CD8-positive, alpha-beta memory T cell (primary cell): ENCODE data around the gene CLRN3. TPM values are rescaled to one million over a fixed set of nuclear protein-coding genes. Genes with fewer than 3 reads are reported as not detected.

Source experiments
- CTCF ChIA-PET: fragments of 350-600 bp; sonication (Branson Sonifier 250); formaldehyde crosslinking; loops from one replicate; lab custom pipeline; 2021; ENCODE audit warnings: antibody characterized with exemption; lab: Charles Lee
- POLR2A ChIA-PET: fragments of 350-600 bp; sonication (Branson Sonifier 250); formaldehyde crosslinking; loops from one replicate; lab custom pipeline; 2021; ENCODE audit warnings: antibody characterized with exemption; lab: Charles Lee
- DNase-seq, 5 donors: peaks; one replicate each; pipeline versions ENCODE4 v3.0.0 to v3.0.0-alpha.2; 2020 to 2022; ENCODE audit warnings: mixed read lengths in 1 of 5
- H3K27ac ChIP-seq: one replicate; pipeline ENCODE4 v1.7.0; 2013; ENCODE audit warnings: low read depth, mild to moderate bottlenecking, low read length, moderate library complexity
- H3K27me3 ChIP-seq: 2 replicates; pipeline ENCODE4 v1.7.0; 2013; ENCODE audit warnings: low read length, mild to moderate bottlenecking; ENCODE audit not compliant: insufficient read depth, poor library complexity, severe bottlenecking
- H3K36me3 ChIP-seq: 2 replicates; pipeline ENCODE4 v1.7.0; 2013; ENCODE audit warnings: mild to moderate bottlenecking, low read length, moderate library complexity; ENCODE audit not compliant: insufficient read depth
- H3K4me1 ChIP-seq: 2 replicates; pipeline ENCODE4 v1.7.0; 2013; ENCODE audit warnings: mild to moderate bottlenecking, low read length, moderate library complexity; ENCODE audit not compliant: insufficient read depth
- H3K4me3 ChIP-seq: 2 replicates; pipeline ENCODE4 v1.7.0; 2013; ENCODE audit warnings: mild to moderate bottlenecking, low read length
- H3K9me3 ChIP-seq: 2 replicates; pipeline ENCODE4 v1.7.0; 2013; ENCODE audit warnings: mild to moderate bottlenecking, low read length
- H3K27ac Mint-ChIP-seq, 8 donors: one replicate each; pipeline ENCODE4 v1.8.0; 2020 to 2021; ENCODE audit warnings: mixed read lengths in 8 of 8, mild to moderate bottlenecking in 6 of 8, inconsistent platforms in 3 of 8, moderate library complexity in 3 of 8
- H3K27me3 Mint-ChIP-seq, 2 donors: one replicate each; pipeline ENCODE4 v1.8.0; 2020 to 2021; ENCODE audit warnings: mixed read lengths in 2 of 2, mild to moderate bottlenecking in 1 of 2, moderate library complexity in 1 of 2
- H3K36me3 Mint-ChIP-seq, 3 donors: one replicate each; pipeline ENCODE4 v1.8.0; 2020 to 2021; ENCODE audit warnings: mixed read lengths in 3 of 3, inconsistent platforms in 1 of 3, mild to moderate bottlenecking in 1 of 3
- H3K4me1 Mint-ChIP-seq, 3 donors: one replicate each; pipeline ENCODE4 v1.8.0; 2020 to 2021; ENCODE audit warnings: mixed read lengths in 3 of 3, inconsistent platforms in 1 of 3, mild to moderate bottlenecking in 1 of 3
- H3K4me3 Mint-ChIP-seq, 7 donors: one replicate each; pipeline ENCODE4 v1.8.0; 2020 to 2021; ENCODE audit warnings: mixed read lengths in 7 of 7, mild to moderate bottlenecking in 6 of 7, moderate library complexity in 4 of 7, inconsistent platforms in 2 of 7
- H3K9me3 Mint-ChIP-seq, 5 donors: one replicate each; pipeline ENCODE4 v1.8.0; 2020 to 2022; ENCODE audit warnings: mixed read lengths in 5 of 5, mild to moderate bottlenecking in 3 of 5, moderate library complexity in 2 of 5, inconsistent platforms in 1 of 5
- polyA plus RNA-seq: library from polyadenylated mRNA; unstranded; fragments of 300-500 nt; fragmentation: Illumina TruSeq; gene quantifications from one replicate; pipeline ENCODE4 v1.2.3, GENCODE V29; 2021
- total RNA-seq, 2 experiments: library from RNA; stranded (reverse); gene quantifications; one replicate each; pipeline ENCODE4 v1.2.3, GENCODE V29; 2021

The CLRN3 gene
- not detected for total RNA-seq
- not detected for polyA plus RNA-seq

DNA sequence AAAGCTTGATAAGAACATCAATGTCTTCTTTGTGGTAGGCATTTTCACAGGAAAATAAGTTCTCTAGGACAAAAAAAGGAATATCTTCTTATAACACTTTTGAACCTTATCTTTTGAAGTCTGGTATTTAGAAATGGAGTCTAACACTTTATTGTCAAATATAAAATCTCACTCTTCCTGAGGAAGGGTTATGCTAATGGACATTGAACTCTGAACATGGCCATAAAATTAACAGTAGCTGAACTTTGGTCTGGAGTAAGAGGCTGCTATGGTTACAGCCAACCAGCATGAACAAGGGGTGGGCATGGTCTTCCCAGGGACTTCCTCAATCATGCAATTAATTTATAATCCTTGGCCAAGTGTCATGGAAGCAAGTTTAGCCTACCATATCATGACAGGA lies at the start of gene CLRN3:
TSS of gene CLRN3 (minus strand) at position 199 of the 400 bp plus-strand sequence. CDS start at position 42, 157 bp downstream.
- no peak within 1 kb of the TSS for H3K27ac Mint-ChIP-seq
- no peaks in the 10 kb centered on the region for H3K9me3 Mint-ChIP-seq
- no peaks in the 10 kb centered on the region for H3K36me3 Mint-ChIP-seq
- H3K4me1 Mint-ChIP-seq, result no peaks in the 10 kb centered on the region
- H3K27me3 Mint-ChIP-seq, result peaks cover 6 to 16% of the 10 kb centered on the region in 2 donors
- Histone ChIP-seq H3K36me3 (no peaks in the 10 kb centered on the region), H3K9me3 (no peaks in the 10 kb centered on the region), H3K4me3 (no peak within 1 kb of the TSS), H3K27me3 (no peaks in the 10 kb centered on the region), H3K4me1 (no peaks in the 10 kb centered on the region), H3K27ac (no peak within 1 kb of the TSS)
- CTCF ChIA-PET, result no interaction called here
- no peak for DNase-seq
- POLR2A ChIA-PET, result no interaction called here
- H3K4me3 Mint-ChIP-seq, result no peak within 1 kb of the TSS

- Mint-ChIP-seq H3K9me3 (no peaks in the 10 kb centered on the region), H3K36me3 (no peaks in the 10 kb centered on the region), H3K27ac (no peak overlapping the region), H3K4me1 (peaks cover 4 to 10% (median 8%) of the 10 kb centered on the region in 3 donors), H3K27me3 (peaks cover 8 to 59% of the 10 kb centered on the region in 2 donors), H3K4me3 (no peak overlapping the region)
- Histone ChIP-seq H3K9me3 (no peaks in the 10 kb centered on the region), H3K4me3 (no peak overlapping the region), H3K27me3 (no peaks in the 10 kb centered on the region), H3K27ac (no peak overlapping the region), H3K4me1 (peaks cover 5% of the 10 kb centered on the region), H3K36me3 (no peaks in the 10 kb centered on the region)
- POLR2A ChIA-PET, result no interaction called here
- DNase-seq, result no peak
- CTCF ChIA-PET, result no interaction called here
These were observed 48.3 kb upstream of the CLRN3 start for GRCh38 chr10:127940866-127941640.

DNA sequence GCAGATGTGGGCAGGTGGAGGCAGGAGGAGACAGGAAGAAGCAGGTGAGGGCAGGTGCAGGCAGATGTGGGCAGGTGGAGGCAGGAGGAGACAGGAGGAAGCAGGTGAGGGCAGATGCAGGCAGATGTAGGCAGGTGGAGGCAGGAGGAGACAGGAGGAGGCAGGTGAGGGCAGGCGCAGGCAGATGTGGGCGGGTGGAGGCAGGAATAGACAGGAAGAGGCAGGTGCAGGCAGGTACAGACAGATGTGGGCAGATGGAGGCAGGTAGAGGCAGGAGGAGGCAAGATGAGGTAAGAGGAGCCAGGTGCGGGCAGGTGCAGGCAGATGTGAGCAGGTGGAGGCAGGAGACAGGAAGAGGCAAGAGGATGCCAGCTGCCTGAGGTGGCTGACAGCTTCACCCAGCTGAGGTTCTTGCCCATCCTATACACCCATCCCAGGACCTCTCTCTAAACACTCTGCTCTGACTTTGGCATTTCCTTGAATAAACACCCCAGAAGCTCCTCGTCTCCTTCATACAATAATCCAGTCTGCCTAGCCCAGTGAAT lies 47.1 kb upstream of the CLRN3 start:
- Mint-ChIP-seq H3K4me1 (no peaks in the 10 kb centered on the region), H3K4me3 (no peak overlapping the region), H3K27ac (no peak overlapping the region), H3K27me3 (peaks cover 10 to 65% of the 10 kb centered on the region in 2 donors), H3K36me3 (no peaks in the 10 kb centered on the region), H3K9me3 (no peaks in the 10 kb centered on the region)
- Histone ChIP-seq H3K27me3 (no peaks in the 10 kb centered on the region), H3K9me3 (no peaks in the 10 kb centered on the region), H3K27ac (no peak overlapping the region), H3K4me1 (no peaks in the 10 kb centered on the region), H3K4me3 (no peak overlapping the region), H3K36me3 (no peaks in the 10 kb centered on the region)
- ChIA-PET POLR2A (no interaction called here), CTCF (no interaction called here)
- no peak for DNase-seq

DNA sequence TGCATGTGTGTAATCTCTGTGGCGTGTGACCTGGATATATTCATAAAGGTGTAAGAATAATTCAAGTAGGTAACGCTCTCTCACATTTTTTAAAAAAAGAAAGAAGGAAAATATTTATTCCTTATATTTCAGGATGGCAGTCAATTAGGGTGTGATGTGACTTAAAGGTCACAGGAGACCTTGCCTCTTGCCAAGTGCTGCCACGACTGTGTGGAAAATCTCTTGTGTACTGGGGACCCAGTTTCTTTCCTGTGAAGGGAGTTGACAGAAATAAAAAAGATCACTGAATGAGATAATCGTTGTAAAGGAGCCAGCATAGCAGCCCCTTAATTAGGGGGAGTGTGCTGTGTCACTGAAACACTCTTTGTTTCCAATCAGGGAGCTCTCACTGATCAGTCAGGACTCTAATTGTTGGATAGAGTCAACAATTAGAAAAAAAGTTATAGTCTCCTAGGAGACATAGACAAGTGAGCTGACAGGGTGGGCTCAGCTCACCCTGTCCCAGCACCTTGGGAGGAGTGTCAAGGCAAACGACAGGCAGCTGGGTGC lies 45.2 kb upstream of the CLRN3 start:
- no peak overlapping the region for H3K4me3 Mint-ChIP-seq
- no peaks in the 10 kb centered on the region for H3K9me3 ChIP-seq
- no peak overlapping the region for H3K27ac ChIP-seq
- DNase-seq, result no peak
- ChIA-PET CTCF (no interaction called here), POLR2A (no interaction called here)
- H3K4me1 Mint-ChIP-seq, result no peaks in the 10 kb centered on the region
- no peaks in the 10 kb centered on the region for H3K9me3 Mint-ChIP-seq
- no peaks in the 10 kb centered on the region for H3K36me3 ChIP-seq
- H3K27me3 ChIP-seq, result no peaks in the 10 kb centered on the region
- peaks cover 10 to 58% of the 10 kb centered on the region in 2 donors for H3K27me3 Mint-ChIP-seq
- H3K4me3 ChIP-seq, result no peak overlapping the region
- H3K36me3 Mint-ChIP-seq, result no peaks in the 10 kb centered on the region
- no peaks in the 10 kb centered on the region for H3K4me1 ChIP-seq
- H3K27ac Mint-ChIP-seq, result peak overlapping the region in 1 of 8 donors; percentile 52

DNA sequence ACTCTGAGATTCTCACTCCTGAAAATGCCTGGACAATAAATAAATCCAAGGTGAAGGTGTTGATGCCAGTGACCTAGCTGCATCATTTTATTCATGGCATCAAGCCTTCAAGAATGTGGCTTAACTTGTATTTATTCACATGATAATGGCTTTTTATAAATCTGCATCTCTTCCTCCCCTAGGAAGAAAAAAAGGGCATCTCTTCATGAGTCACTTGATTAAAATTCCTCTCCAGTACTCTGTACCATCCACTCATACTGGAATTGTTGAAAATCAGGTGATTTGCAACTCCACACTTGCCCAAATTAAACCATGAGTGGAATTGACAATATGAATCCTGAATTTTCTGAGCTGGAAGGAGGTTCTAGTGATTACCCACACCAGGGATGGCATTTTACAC lies 44.3 kb upstream of the CLRN3 start:
- CTCF ChIA-PET, result interaction anchor here (0.6 kb wide), 1 partner anchor 12 kb away, joined by 3 read pairs; no protein-coding TSS in a partner anchor

DNA sequence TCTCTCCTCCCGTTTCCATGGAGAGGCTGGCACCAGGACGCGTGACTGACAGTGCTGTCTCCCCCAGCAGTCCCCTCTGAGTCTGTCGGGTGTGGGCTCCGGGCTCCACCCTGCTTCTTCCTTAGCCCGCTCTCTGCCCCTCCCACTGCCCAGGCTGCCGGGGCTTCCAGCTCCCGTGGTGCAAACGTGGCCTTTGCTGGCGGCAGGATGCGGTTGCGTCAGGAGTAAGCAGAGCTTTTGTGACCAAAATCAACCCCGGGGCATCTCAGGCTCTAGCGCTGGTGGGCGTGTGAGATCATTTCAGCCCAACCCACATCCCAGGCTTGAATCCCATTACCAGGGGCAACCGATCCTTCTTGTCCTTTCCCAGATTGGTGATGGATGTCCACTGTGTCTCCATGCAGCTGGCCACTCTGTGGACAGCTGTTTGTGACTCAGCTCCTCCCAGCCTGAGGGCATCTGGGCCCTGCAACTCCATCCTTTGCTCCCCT lies 42.4 kb upstream of the CLRN3 start:
- H3K4me3 Mint-ChIP-seq, result no peak overlapping the region
- no peaks in the 10 kb centered on the region for H3K36me3 Mint-ChIP-seq
- CTCF ChIA-PET, result no interaction called here
- Histone ChIP-seq H3K9me3 (no peaks in the 10 kb centered on the region), H3K4me1 (no peaks in the 10 kb centered on the region), H3K27me3 (no peaks in the 10 kb centered on the region), H3K4me3 (no peak overlapping the region), H3K27ac (no peak overlapping the region), H3K36me3 (no peaks in the 10 kb centered on the region)
- DNase-seq, result no peak
- POLR2A ChIA-PET, result no interaction called here
- H3K27ac Mint-ChIP-seq, result no peak overlapping the region
- no peaks in the 10 kb centered on the region for H3K9me3 Mint-ChIP-seq
- no peaks in the 10 kb centered on the region for H3K4me1 Mint-ChIP-seq
- peaks cover 10 to 47% of the 10 kb centered on the region in 2 donors for H3K27me3 Mint-ChIP-seq

More for the DNA sequence above, 44.3 kb upstream of the CLRN3 start:
- no peaks in the 10 kb centered on the region for H3K4me1 Mint-ChIP-seq
- Histone ChIP-seq H3K9me3 (no peaks in the 10 kb centered on the region), H3K4me1 (no peaks in the 10 kb centered on the region), H3K27me3 (no peaks in the 10 kb centered on the region), H3K36me3 (no peaks in the 10 kb centered on the region), H3K4me3 (no peak overlapping the region), H3K27ac (no peak overlapping the region)
- H3K27ac Mint-ChIP-seq, result no peak overlapping the region
- H3K36me3 Mint-ChIP-seq, result no peaks in the 10 kb centered on the region
- no peak overlapping the region for H3K4me3 Mint-ChIP-seq
- POLR2A ChIA-PET, result no interaction called here
- peaks cover 10 to 52% of the 10 kb centered on the region in 2 donors for H3K27me3 Mint-ChIP-seq
- H3K9me3 Mint-ChIP-seq, result no peaks in the 10 kb centered on the region
- no peak for DNase-seq

DNA sequence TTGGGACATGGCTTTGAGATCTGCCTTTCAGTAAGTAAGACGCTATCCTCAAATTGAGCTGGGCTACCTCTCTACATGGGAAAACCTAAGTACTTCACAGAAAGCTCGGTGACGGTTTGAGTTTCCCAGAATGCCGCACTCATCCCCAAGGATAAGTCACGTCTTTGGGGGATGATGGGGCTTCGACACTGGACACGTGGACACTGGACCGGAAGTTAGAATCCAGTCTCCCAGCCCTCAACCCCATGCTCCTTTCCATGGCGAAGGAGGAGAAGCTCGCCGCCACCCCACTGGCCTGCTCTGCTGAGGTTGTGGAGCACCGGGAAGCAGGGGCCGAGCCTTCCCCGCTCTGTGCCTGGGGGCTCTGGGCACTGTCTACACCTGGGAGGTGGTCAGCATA lies 41.6 kb upstream of the CLRN3 start:
- peaks cover 6 to 40% of the 10 kb centered on the region in 2 donors for H3K27me3 Mint-ChIP-seq
- no peak overlapping the region for H3K27ac ChIP-seq
- H3K9me3 ChIP-seq, result no peaks in the 10 kb centered on the region
- H3K4me3 ChIP-seq, result no peak overlapping the region
- H3K4me1 ChIP-seq, result no peaks in the 10 kb centered on the region
- ChIA-PET CTCF (no interaction called here), POLR2A (no interaction called here)
- H3K4me3 Mint-ChIP-seq, result no peak overlapping the region
- H3K27me3 ChIP-seq, result no peaks in the 10 kb centered on the region
- no peaks in the 10 kb centered on the region for H3K36me3 ChIP-seq
- no peak for DNase-seq
- H3K9me3 Mint-ChIP-seq, result no peaks in the 10 kb centered on the region
- no peak overlapping the region for H3K27ac Mint-ChIP-seq
- no peaks in the 10 kb centered on the region for H3K4me1 Mint-ChIP-seq
- H3K36me3 Mint-ChIP-seq, result no peaks in the 10 kb centered on the region

DNA sequence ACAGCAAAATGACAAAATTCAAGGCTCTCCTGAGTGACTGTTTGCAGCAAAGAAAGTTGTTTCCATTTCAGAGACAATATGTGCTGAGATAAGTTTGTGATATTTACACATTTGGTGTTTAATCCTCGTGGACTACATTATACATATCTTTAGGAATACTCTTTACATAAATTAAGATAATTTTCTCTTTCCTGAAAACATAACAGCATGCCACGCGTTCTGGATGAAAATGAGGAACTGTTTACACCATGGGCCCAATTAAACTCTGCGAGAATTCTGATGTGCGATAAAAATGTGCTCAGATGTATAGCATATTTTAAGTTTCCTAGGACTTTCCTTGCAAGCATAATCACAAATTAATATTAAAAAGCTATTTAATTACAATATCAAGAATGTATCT lies 40.5 kb upstream of the CLRN3 start:
- no peaks in the 10 kb centered on the region for H3K36me3 ChIP-seq
- H3K4me1 Mint-ChIP-seq, result no peaks in the 10 kb centered on the region
- no peaks in the 10 kb centered on the region for H3K27me3 ChIP-seq
- H3K27ac Mint-ChIP-seq, result no peak overlapping the region
- H3K36me3 Mint-ChIP-seq, result no peaks in the 10 kb centered on the region
- no peak overlapping the region for H3K4me3 ChIP-seq
- no peaks in the 10 kb centered on the region for H3K9me3 Mint-ChIP-seq
- no peaks in the 10 kb centered on the region for H3K9me3 ChIP-seq
- H3K27me3 Mint-ChIP-seq, result peaks cover 4 to 30% of the 10 kb centered on the region in 2 donors
- no peaks in the 10 kb centered on the region for H3K4me1 ChIP-seq
- no peak overlapping the region for H3K4me3 Mint-ChIP-seq
- DNase-seq, result no peak
- ChIA-PET POLR2A (no interaction called here), CTCF (no interaction called here)
- H3K27ac ChIP-seq, result no peak overlapping the region
